Measurements from ENCODE around the gene L3MBTL3.

GRCh38 chr6:130140084-130140483 is 121.7 kb downstream of the L3MBTL3 start:
- TF ChIP-seq POLR2A (IDR thresholded peaks at IDR 0.05) (no peak), CTCF (IDR thresholded peaks at IDR 0.05) (no peak)

Data from thyroid gland (tissue), 4 donors.